SK-N-SH (cell line): ENCODE measurements around the gene CLEC4M. TPM values are rescaled to one million over a fixed set of nuclear protein-coding genes. Genes with fewer than 3 reads are reported as not detected.

ENCODE experiments used
- CTCF ChIA-PET: fragments of 300-600, 350-600 bp; formaldehyde crosslinking; extraction: SDS; loops from one replicate; lab custom pipeline; 2021; lab: Yijun Ruan, JAX
- POLR2A ChIA-PET: fragments of 350-600 bp; sonication (Branson Sonifier 250); formaldehyde crosslinking; extraction: SDS; loops from one replicate; lab custom pipeline; 2020; ENCODE audit warnings: antibody characterized with exemption, inconsistent platforms; lab: Yijun Ruan, JAX
- DNase-seq: peaks from one replicate; pipeline ENCODE4 v3.0.0; 2012
- H2AFZ ChIP-seq: fragments of 200-600 bp; sonication (generic); 2 replicates; pipeline ENCODE4 v1.8.1; 2016; ENCODE audit warnings: antibody characterized with exemption, mild to moderate bottlenecking, low read depth
- H3F3A ChIP-seq: fragments of 200-600 bp; sonication (generic); replicated peaks from 2 replicates; pipeline ENCODE3; 2016; ENCODE audit warnings: antibody characterized with exemption, mild to moderate bottlenecking; ENCODE audit not compliant: insufficient read depth
- H3K27ac ChIP-seq, 2 experiments: fragments of 200-500 bp in 1 of 2; fragments of 200-600 bp in 1 of 2; sonication (Bioruptor generic) in 1 of 2; sonication (generic), shearing (Covaris generic) in 1 of 2; 2 replicates each; pipeline versions ENCODE4 v1.5.1 to v1.6.1; 2014 to 2016; ENCODE audit warnings: low read depth in 2 of 2, inconsistent platforms in 1 of 2, low read length in 1 of 2, mild to moderate bottlenecking in 1 of 2, mixed read lengths in 1 of 2
- H3K27me3 ChIP-seq: fragments of 200-600 bp; sonication (generic), shearing (Covaris generic); 2 replicates; pipeline ENCODE4 v1.6.1; 2016; ENCODE audit warnings: mixed run types; ENCODE audit not compliant: insufficient read depth
- H3K36me3 ChIP-seq, 2 experiments: fragments of 200-500 bp in 1 of 2; fragments of 200-600 bp in 1 of 2; sonication (Bioruptor generic) in 1 of 2; sonication (generic) in 1 of 2; replicated peaks in 1 of 2; 2 replicates each; pipeline versions ENCODE3 to v1.5.1; 2014 to 2016; ENCODE audit warnings: low read length in 1 of 2, mild to moderate bottlenecking in 1 of 2; ENCODE audit not compliant: insufficient read depth in 2 of 2, control insufficient read depth in 1 of 2
- H3K4me1 ChIP-seq, 2 experiments: fragments of 200-500 bp in 1 of 2; fragments of 200-600 bp in 1 of 2; sonication (Bioruptor generic) in 1 of 2; sonication (generic), shearing (Covaris generic) in 1 of 2; 2 replicates each; pipeline versions ENCODE4 v1.5.1 to v1.6.1; 2014 to 2016; ENCODE audit warnings: low read depth in 1 of 2, low read length in 1 of 2, mixed run types in 1 of 2; ENCODE audit not compliant: insufficient read depth in 2 of 2, control insufficient read depth in 1 of 2
- H3K4me2 ChIP-seq: fragments of 200-600 bp; sonication (generic), shearing (Covaris generic); 2 replicates; pipeline ENCODE4 v1.6.1; 2017; ENCODE audit warnings: mixed run types
- H3K4me3 ChIP-seq, 2 experiments: fragments of 200-500 bp in 1 of 2; fragments of 200-600 bp in 1 of 2; sonication (Bioruptor generic) in 1 of 2; sonication (generic), shearing (Covaris generic) in 1 of 2; 2 replicates each; pipeline versions ENCODE4 v1.5.1 to v1.8.1; 2014 to 2016; ENCODE audit warnings: low read depth in 2 of 2, inconsistent platforms in 1 of 2, low read length in 1 of 2, mild to moderate bottlenecking in 1 of 2, mixed read lengths in 1 of 2, moderate library complexity in 1 of 2
- H3K79me2 ChIP-seq: fragments of 200-600 bp; sonication (generic); 2 replicates; pipeline ENCODE4 v1.8.1; 2017; ENCODE audit warnings: mild to moderate bottlenecking; ENCODE audit not compliant: insufficient read depth
- H3K9ac ChIP-seq: fragments of 200-600 bp; sonication (generic); 2 replicates; pipeline ENCODE4 v1.6.1; 2017; ENCODE audit warnings: mixed run types
- H3K9me2 ChIP-seq: fragments of 200-600 bp; sonication (generic); 2 replicates; pipeline ENCODE4 v1.6.1; 2017; ENCODE audit warnings: mixed run types
- H3K9me3 ChIP-seq: fragments of 200-600 bp; sonication (generic); 2 replicates; pipeline ENCODE4 v1.6.1; 2017; ENCODE audit warnings: mixed run types, mild to moderate bottlenecking, moderate library complexity
- H4K20me1 ChIP-seq: fragments of 200-600 bp; sonication (generic); 2 replicates; pipeline ENCODE4 v1.6.1; 2017; ENCODE audit warnings: mild to moderate bottlenecking, mixed run types; ENCODE audit not compliant: insufficient read depth
- CHD2 ChIP-seq: fragments of 150-350 bp; IDR thresholded peaks from 2 replicates; pipeline ENCODE4 v1.6.1; 2018; ENCODE audit warnings: low read length; ENCODE audit not compliant: partially characterized antibody
- ELF1 ChIP-seq: IDR thresholded peaks from 2 replicates; pipeline ENCODE4 v1.4.0; 2012
- EP300 ChIP-seq, 2 experiments: IDR thresholded peaks; 2 replicates each; pipeline versions ENCODE4 v1.4.0 to v1.6.1; 2012; ENCODE audit warnings: borderline replicate concordance in 1 of 2, low read depth in 1 of 2, low read length in 1 of 2
- FOSL2 ChIP-seq: IDR thresholded peaks from 2 replicates; pipeline ENCODE4 v1.4.0; 2012; ENCODE audit warnings: low read depth, mild to moderate bottlenecking, moderate library complexity, borderline replicate concordance
- FOXJ3 ChIP-seq: sonication (generic); formaldehyde crosslinking; IDR thresholded peaks from 2 replicates; pipeline ENCODE4 v1.5.1; 2020; ENCODE audit warnings: mild to moderate bottlenecking, missing genetic modification reagents
- FOXM1 ChIP-seq: IDR thresholded peaks from 2 replicates; pipeline ENCODE4 v1.4.0; 2012; ENCODE audit warnings: low read depth, mild to moderate bottlenecking
- GABPA ChIP-seq: IDR thresholded peaks from 2 replicates; pipeline ENCODE4 v1.4.0; 2012; ENCODE audit warnings: low read depth, mild to moderate bottlenecking
- MEF2A ChIP-seq: IDR thresholded peaks from 2 replicates; pipeline ENCODE4 v1.4.0; 2012; ENCODE audit warnings: low read depth, borderline replicate concordance
- NRF1 ChIP-seq: IDR thresholded peaks from 2 replicates; pipeline ENCODE4 v1.6.1; 2012; ENCODE audit warnings: low read depth, mild to moderate bottlenecking, low read length
- POLR2AphosphoS5 ChIP-seq: IDR thresholded peaks from 2 replicates; pipeline ENCODE4 v1.6.1; 2012; ENCODE audit warnings: low read depth, low read length
- RAD21 ChIP-seq: IDR thresholded peaks from 2 replicates; pipeline ENCODE4 v1.6.1; 2012; ENCODE audit warnings: mild to moderate bottlenecking, low read length
- RXRA ChIP-seq: IDR thresholded peaks from 2 replicates; pipeline ENCODE4 v1.4.0; 2012; ENCODE audit warnings: low read depth, mild to moderate bottlenecking, borderline replicate concordance
- SIN3A ChIP-seq: IDR thresholded peaks from 2 replicates; pipeline ENCODE4 v1.6.1; 2012; ENCODE audit warnings: low read depth, mild to moderate bottlenecking, low read length, moderate library complexity, borderline replicate concordance
- SMC3 ChIP-seq: IDR thresholded peaks from 2 replicates; pipeline ENCODE4 v1.6.1; 2012; ENCODE audit warnings: low read depth, low read length, improper control_type of control experiment
- TAF1 ChIP-seq: IDR thresholded peaks from 2 replicates; pipeline ENCODE4 v1.6.1; 2012; ENCODE audit warnings: low read depth, mild to moderate bottlenecking, low read length, moderate library complexity, borderline replicate concordance
- WGBS: methylation state at CpG from one replicate; pipeline ENCODE4 v1.1.6; 2017; ENCODE audit warnings: low lambda C conversion rate; 5-methylcytosine and 5-hydroxymethylcytosine counted together
- polyA plus RNA-seq, 3 experiments: library from polyadenylated mRNA; depleted of rRNA; stranded (reverse); fragments of >200 nt; gene quantifications; 2 replicates each; pipeline ENCODE4 v1.2.3, GENCODE V29; 2012
- TF ChIP-seq, protein P1 (sequence below): fragments of 200-600 bp; sonication (generic); IDR thresholded peaks from 2 replicates; pipeline ENCODE4 v1.6.1; 2017; ENCODE audit warnings: antibody characterized with exemption, mild to moderate bottlenecking, moderate library complexity
- TF ChIP-seq, protein P2 (sequence below): IDR thresholded peaks from 2 replicates; pipeline ENCODE4 v1.6.1; 2012; ENCODE audit warnings: mild to moderate bottlenecking, low read depth, low read length, moderate library complexity
- TF ChIP-seq, protein P3 (sequence below): fragments of 150-350 bp; IDR thresholded peaks from 2 replicates; pipeline ENCODE4 v1.6.1; 2016; ENCODE audit warnings: mild to moderate bottlenecking, low read depth, low read length
- TF ChIP-seq, protein P4 (sequence below): IDR thresholded peaks from 2 replicates; pipeline ENCODE4; 2012
- TF ChIP-seq, protein P5 (sequence below): IDR thresholded peaks from 2 replicates; pipeline ENCODE4 v1.4.0; 2012; ENCODE audit warnings: low read depth, borderline replicate concordance

The CLEC4M gene
- polyA plus RNA-seq, 1 of the 3 experiments (the other 2 are of a cell fraction) = not detected

DNA sequence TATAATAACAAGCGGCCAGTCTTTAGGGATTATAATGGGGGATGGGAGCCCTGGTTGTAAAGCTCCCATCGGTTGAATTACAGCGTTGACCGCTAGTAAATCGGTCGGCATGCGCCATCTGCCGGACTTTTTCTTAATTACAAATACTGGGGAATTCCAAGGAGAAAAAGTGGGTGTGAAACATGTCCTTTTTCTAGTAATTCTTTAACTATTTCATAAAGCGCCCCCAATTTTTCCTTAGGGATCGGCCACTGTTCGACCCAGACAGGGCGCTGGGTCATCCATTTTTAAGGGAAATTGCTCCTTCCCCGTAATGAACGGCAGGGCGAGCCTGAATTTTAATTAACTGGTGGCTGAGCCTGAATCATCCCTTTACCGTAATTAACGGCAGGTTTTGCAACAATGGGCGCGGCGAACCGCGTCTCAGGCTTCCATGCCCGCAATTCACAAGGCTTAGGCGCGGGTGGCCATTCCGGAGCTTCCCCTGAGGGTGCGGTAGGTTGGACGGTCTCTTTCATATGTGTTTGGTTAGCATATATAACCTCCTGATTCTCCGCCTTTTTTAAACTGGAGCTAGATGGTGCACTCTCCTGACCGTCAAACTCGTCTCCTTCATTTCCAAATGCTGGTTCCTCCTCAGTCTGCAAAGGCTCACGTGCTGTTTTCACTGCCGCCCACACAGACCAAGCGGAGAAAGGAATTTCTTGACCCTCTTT is 36.8 kb downstream of the CLEC4M start (continued):
- TF ChIP-seq, protein P1, sequence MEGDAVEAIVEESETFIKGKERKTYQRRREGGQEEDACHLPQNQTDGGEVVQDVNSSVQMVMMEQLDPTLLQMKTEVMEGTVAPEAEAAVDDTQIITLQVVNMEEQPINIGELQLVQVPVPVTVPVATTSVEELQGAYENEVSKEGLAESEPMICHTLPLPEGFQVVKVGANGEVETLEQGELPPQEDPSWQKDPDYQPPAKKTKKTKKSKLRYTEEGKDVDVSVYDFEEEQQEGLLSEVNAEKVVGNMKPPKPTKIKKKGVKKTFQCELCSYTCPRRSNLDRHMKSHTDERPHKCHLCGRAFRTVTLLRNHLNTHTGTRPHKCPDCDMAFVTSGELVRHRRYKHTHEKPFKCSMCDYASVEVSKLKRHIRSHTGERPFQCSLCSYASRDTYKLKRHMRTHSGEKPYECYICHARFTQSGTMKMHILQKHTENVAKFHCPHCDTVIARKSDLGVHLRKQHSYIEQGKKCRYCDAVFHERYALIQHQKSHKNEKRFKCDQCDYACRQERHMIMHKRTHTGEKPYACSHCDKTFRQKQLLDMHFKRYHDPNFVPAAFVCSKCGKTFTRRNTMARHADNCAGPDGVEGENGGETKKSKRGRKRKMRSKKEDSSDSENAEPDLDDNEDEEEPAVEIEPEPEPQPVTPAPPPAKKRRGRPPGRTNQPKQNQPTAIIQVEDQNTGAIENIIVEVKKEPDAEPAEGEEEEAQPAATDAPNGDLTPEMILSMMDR = peak; percentile 65
- TF ChIP-seq, protein P2, sequence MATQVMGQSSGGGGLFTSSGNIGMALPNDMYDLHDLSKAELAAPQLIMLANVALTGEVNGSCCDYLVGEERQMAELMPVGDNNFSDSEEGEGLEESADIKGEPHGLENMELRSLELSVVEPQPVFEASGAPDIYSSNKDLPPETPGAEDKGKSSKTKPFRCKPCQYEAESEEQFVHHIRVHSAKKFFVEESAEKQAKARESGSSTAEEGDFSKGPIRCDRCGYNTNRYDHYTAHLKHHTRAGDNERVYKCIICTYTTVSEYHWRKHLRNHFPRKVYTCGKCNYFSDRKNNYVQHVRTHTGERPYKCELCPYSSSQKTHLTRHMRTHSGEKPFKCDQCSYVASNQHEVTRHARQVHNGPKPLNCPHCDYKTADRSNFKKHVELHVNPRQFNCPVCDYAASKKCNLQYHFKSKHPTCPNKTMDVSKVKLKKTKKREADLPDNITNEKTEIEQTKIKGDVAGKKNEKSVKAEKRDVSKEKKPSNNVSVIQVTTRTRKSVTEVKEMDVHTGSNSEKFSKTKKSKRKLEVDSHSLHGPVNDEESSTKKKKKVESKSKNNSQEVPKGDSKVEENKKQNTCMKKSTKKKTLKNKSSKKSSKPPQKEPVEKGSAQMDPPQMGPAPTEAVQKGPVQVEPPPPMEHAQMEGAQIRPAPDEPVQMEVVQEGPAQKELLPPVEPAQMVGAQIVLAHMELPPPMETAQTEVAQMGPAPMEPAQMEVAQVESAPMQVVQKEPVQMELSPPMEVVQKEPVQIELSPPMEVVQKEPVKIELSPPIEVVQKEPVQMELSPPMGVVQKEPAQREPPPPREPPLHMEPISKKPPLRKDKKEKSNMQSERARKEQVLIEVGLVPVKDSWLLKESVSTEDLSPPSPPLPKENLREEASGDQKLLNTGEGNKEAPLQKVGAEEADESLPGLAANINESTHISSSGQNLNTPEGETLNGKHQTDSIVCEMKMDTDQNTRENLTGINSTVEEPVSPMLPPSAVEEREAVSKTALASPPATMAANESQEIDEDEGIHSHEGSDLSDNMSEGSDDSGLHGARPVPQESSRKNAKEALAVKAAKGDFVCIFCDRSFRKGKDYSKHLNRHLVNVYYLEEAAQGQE = no peak
- TF ChIP-seq, protein P3, sequence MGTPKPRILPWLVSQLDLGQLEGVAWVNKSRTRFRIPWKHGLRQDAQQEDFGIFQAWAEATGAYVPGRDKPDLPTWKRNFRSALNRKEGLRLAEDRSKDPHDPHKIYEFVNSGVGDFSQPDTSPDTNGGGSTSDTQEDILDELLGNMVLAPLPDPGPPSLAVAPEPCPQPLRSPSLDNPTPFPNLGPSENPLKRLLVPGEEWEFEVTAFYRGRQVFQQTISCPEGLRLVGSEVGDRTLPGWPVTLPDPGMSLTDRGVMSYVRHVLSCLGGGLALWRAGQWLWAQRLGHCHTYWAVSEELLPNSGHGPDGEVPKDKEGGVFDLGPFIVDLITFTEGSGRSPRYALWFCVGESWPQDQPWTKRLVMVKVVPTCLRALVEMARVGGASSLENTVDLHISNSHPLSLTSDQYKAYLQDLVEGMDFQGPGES = no peak
- TF ChIP-seq SMC3 = peak; percentile 69
- TF ChIP-seq TAF1 = no peak
- peak; percentile 80 for TF ChIP-seq RAD21
- TF ChIP-seq FOXJ3 (CRISPR knock-in tag) = no peak

DNA sequence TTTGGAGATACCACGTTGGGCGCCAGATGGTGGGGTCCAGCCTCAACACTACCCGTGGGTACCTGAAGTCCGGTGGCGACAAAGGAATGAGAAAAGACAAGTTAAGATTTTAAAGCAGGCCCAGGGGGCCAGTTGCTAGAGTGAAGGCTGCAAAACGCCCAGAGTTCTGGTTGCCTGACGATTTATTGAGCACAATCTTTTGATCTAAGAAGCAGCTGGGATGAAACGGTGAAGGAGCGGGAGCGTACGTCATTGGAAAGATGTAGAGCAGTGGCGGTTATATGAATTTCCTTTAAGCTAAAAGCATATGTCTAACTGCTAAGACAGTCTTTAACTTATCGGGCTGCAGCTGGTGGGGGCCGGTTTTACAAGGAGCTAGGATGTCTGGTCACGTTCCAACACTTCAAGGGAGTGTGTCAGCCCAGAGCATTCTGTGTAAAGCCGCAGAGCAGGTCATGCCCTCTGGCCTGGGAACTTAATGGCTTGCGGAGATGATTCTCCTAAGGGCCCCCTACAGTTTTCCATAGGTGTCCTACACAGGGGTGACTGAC is 38.1 kb downstream of the CLEC4M start:
- no peak overlapping the region for H3K4me2 ChIP-seq
- H3K27me3 ChIP-seq = peaks cover 55% of the 10 kb centered on the region
- no peak overlapping the region for H2AFZ ChIP-seq
- 36% methylated on average over 16 of the region's 17 CpGs for WGBS
- ChIA-PET CTCF (interaction anchor here (0.9 to 5.4 kb wide), 13 partner anchors 9 to 447 kb away, joined by 3 to 116 read pairs (median 4); partner anchors contain the start of gene TRAPPC5), POLR2A (no interaction called here)
- H3K4me1 ChIP-seq = no peaks in the 10 kb centered on the region
- no peaks in the 10 kb centered on the region for H4K20me1 ChIP-seq
- H3K9me3 ChIP-seq = no peaks in the 10 kb centered on the region
- no peak for DNase-seq
- H3F3A ChIP-seq = no peaks in the 10 kb centered on the region
- no peaks in the 10 kb centered on the region for H3K36me3 ChIP-seq
- H3K9me2 ChIP-seq = no peaks in the 10 kb centered on the region
- no peak overlapping the region for H3K4me3 ChIP-seq
- H3K9ac ChIP-seq = no peak overlapping the region
- TF ChIP-seq TAF1 (no peak), ELF1 (no peak), NRF1 (no peak), POLR2AphosphoS5 (no peak), MEF2A (no peak), RXRA (no peak), CHD2 (no peak), SMC3 (no peak), GABPA (no peak), EP300 (IDR thresholded peaks at IDR 0.05; ENCODE audit: borderline replicate concordance in 1 of 2, low read depth in 1 of 2, low read length in 1 of 2) (no peak), SIN3A (no peak), FOSL2 (no peak), RAD21 (no peak), FOXM1 (no peak)
- TF ChIP-seq, protein P4, sequence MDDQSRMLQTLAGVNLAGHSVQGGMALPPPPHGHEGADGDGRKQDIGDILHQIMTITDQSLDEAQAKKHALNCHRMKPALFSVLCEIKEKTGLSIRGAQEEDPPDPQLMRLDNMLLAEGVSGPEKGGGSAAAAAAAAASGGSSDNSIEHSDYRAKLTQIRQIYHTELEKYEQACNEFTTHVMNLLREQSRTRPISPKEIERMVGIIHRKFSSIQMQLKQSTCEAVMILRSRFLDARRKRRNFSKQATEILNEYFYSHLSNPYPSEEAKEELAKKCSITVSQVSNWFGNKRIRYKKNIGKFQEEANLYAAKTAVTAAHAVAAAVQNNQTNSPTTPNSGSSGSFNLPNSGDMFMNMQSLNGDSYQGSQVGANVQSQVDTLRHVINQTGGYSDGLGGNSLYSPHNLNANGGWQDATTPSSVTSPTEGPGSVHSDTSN = no peak
- TF ChIP-seq, protein P5, sequence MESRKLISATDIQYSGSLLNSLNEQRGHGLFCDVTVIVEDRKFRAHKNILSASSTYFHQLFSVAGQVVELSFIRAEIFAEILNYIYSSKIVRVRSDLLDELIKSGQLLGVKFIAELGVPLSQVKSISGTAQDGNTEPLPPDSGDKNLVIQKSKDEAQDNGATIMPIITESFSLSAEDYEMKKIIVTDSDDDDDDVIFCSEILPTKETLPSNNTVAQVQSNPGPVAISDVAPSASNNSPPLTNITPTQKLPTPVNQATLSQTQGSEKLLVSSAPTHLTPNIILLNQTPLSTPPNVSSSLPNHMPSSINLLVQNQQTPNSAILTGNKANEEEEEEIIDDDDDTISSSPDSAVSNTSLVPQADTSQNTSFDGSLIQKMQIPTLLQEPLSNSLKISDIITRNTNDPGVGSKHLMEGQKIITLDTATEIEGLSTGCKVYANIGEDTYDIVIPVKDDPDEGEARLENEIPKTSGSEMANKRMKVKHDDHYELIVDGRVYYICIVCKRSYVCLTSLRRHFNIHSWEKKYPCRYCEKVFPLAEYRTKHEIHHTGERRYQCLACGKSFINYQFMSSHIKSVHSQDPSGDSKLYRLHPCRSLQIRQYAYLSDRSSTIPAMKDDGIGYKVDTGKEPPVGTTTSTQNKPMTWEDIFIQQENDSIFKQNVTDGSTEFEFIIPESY = no peak
- H3K79me2 ChIP-seq = no peaks in the 10 kb centered on the region
- no peak overlapping the region for H3K27ac ChIP-seq
